HAP-1 (cell line): ENCODE data around the gene KCNQ2.

ENCODE experiments used
- DNase-seq, 2 experiments: peaks; one replicate each; pipeline ENCODE4 v3.0.0-alpha.2; 2016 to 2020; ENCODE audit warnings: low spot score in 2 of 2
- H3K27me3 ChIP-seq: fragments of 250-450 bp; sonication (Bioruptor Pico); 2 replicates; pipeline ENCODE4 v1.5.1; 2020; ENCODE audit warnings: low read depth, mild to moderate bottlenecking, moderate library complexity
- H3K36me3 ChIP-seq: fragments of 250-450 bp; sonication (Bioruptor Pico); replicated peaks from 2 replicates; pipeline ENCODE4 v1.5.1; 2020; ENCODE audit warnings: mild to moderate bottlenecking
- H3K4me1 ChIP-seq: fragments of 250-450 bp; sonication (Bioruptor Pico); 2 replicates; pipeline ENCODE4 v1.5.1; 2020; ENCODE audit warnings: mild to moderate bottlenecking
- H3K4me3 ChIP-seq: fragments of 250-450 bp; sonication (Bioruptor Pico); 2 replicates; pipeline ENCODE4 v1.5.1; 2020; ENCODE audit warnings: mild to moderate bottlenecking, moderate library complexity
- H3K9me3 ChIP-seq: fragments of 250-450 bp; sonication (Bioruptor Pico); 2 replicates; pipeline ENCODE4 v1.5.1; 2020; ENCODE audit warnings: mild to moderate bottlenecking, moderate library complexity
- in situ Hi-C: fragments of 300-500 bp; cut with MboI; formaldehyde crosslinking; loops from 3 replicates; pipeline ENCODE4 v1.14.3; 2020; ENCODE audit warnings: low sequenced_read_pairs, inconsistent platforms, mixed read lengths

KCNQ2 gene

GRCh38 chr20:63367446-63368055 is 104.9 kb downstream of the KCNQ2 start:
- H3K4me3 ChIP-seq, result no peak overlapping the region
- in situ Hi-C loops, result no loop called here
- peaks cover 4% of the 10 kb centered on the region; the same call in 1 of the 2 replicates for H3K27me3 ChIP-seq
- H3K36me3 ChIP-seq, result no peaks in the 10 kb centered on the region
- H3K4me1 ChIP-seq, result no peaks in the 10 kb centered on the region
- DNase-seq, result no peak
- H3K9me3 ChIP-seq, result no peaks in the 10 kb centered on the region

- Histone ChIP-seq H3K4me1 (no peaks in the 10 kb centered on the region), H3K4me3 (no peak overlapping the region), H3K36me3 (no peaks in the 10 kb centered on the region), H3K27me3 (peaks cover 8% of the 10 kb centered on the region; the same call in 1 of the 2 replicates), H3K9me3 (no peaks in the 10 kb centered on the region)
- in situ Hi-C loops, result no loop called here
- DNase-seq, result no peak
Observed at GRCh38 chr20:63366390-63367365, 105.8 kb downstream of the KCNQ2 start.

GRCh38 chr20:63365601-63366389 is 106.7 kb downstream of the KCNQ2 start:
- DNase-seq, result no peak
- Histone ChIP-seq H3K4me1 (no peaks in the 10 kb centered on the region), H3K36me3 (no peaks in the 10 kb centered on the region), H3K27me3 (peaks cover 10% of the 10 kb centered on the region), H3K9me3 (no peaks in the 10 kb centered on the region), H3K4me3 (no peak overlapping the region)
- in situ Hi-C loops, result no loop called here

GRCh38 chr20:63364801-63365585 is 107.5 kb downstream of the KCNQ2 start:
- Histone ChIP-seq H3K27me3 (peaks cover 16% of the 10 kb centered on the region), H3K4me1 (no peaks in the 10 kb centered on the region), H3K9me3 (no peaks in the 10 kb centered on the region), H3K4me3 (no peak overlapping the region), H3K36me3 (no peaks in the 10 kb centered on the region)
- DNase-seq, result no peak
- in situ Hi-C loops, result no loop called here

- Histone ChIP-seq H3K4me3 (no peak overlapping the region), H3K27me3 (peaks cover 16% of the 10 kb centered on the region), H3K9me3 (no peaks in the 10 kb centered on the region), H3K4me1 (no peaks in the 10 kb centered on the region), H3K36me3 (no peaks in the 10 kb centered on the region)
- no peak for DNase-seq
- in situ Hi-C loops, result no loop called here
Observed at GRCh38 chr20:63363981-63364561, 108.4 kb downstream of the KCNQ2 start.

- no peaks in the 10 kb centered on the region for H3K4me1 ChIP-seq
- in situ Hi-C loops, result no loop called here
- DNase-seq, result no peak
- H3K4me3 ChIP-seq, result no peak overlapping the region
- no peaks in the 10 kb centered on the region for H3K9me3 ChIP-seq
- H3K27me3 ChIP-seq, result peaks cover 16% of the 10 kb centered on the region
- H3K36me3 ChIP-seq, result no peaks in the 10 kb centered on the region
Observed at GRCh38 chr20:63363013-63363957, 109.2 kb downstream of the KCNQ2 start.

GRCh38 chr20:63362436-63363009 is 109.9 kb downstream of the KCNQ2 start:
- Histone ChIP-seq H3K36me3 (no peaks in the 10 kb centered on the region), H3K4me1 (no peaks in the 10 kb centered on the region), H3K27me3 (peaks cover 16% of the 10 kb centered on the region), H3K9me3 (no peaks in the 10 kb centered on the region), H3K4me3 (no peak overlapping the region)
- no peak for DNase-seq
- in situ Hi-C loops, result no loop called here

- in situ Hi-C loops, result no loop called here
- H3K9me3 ChIP-seq, result no peaks in the 10 kb centered on the region
- H3K27me3 ChIP-seq, result peaks cover 16% of the 10 kb centered on the region
- no peak for DNase-seq
- no peaks in the 10 kb centered on the region for H3K36me3 ChIP-seq
- H3K4me3 ChIP-seq, result no peak overlapping the region
- H3K4me1 ChIP-seq, result no peaks in the 10 kb centered on the region
Observed at GRCh38 chr20:63361519-63362435, 110.7 kb downstream of the KCNQ2 start.

- no peaks in the 10 kb centered on the region for H3K4me1 ChIP-seq
- DNase-seq, result no peak
- no peaks in the 10 kb centered on the region for H3K36me3 ChIP-seq
- peaks cover 16% of the 10 kb centered on the region for H3K27me3 ChIP-seq
- in situ Hi-C loops, result no loop called here
- H3K4me3 ChIP-seq, result no peak within 1 kb of the TSS
- no peaks in the 10 kb centered on the region for H3K9me3 ChIP-seq
Observed at GRCh38 chr20:63360850-63361518, 111.5 kb downstream of the KCNQ2 start, which contains the start of gene CHRNA4. Gene CHRNA4, minus strand, starts transcription at chr20:63361349. Its CDS starts 184 bp downstream, at chr20:63361165.

- DNase-seq, result no peak
- no peak overlapping the region for H3K4me3 ChIP-seq
- in situ Hi-C loops, result no loop called here
- no peaks in the 10 kb centered on the region for H3K36me3 ChIP-seq
- H3K9me3 ChIP-seq, result no peaks in the 10 kb centered on the region
- H3K4me1 ChIP-seq, result no peaks in the 10 kb centered on the region
- peaks cover 16% of the 10 kb centered on the region for H3K27me3 ChIP-seq
Observed at GRCh38 chr20:63359937-63360849, 112.3 kb downstream of the KCNQ2 start.
